T-helper 2 cell treated with Interferon-gamma antibody and Interleukin-4, amounts not matched to agents 100 ng/mL and 5 ng/mL, for 36 hours (primary cell): ENCODE measurements around the gene PAIP1. TPM values are rescaled to one million over a fixed set of nuclear protein-coding genes. Genes with fewer than 3 reads are reported as not detected.
"Not testable (repeated sequence)": the region's sequence is repeated elsewhere in the genome, so short reads cannot be mapped to it uniquely, and the experiment has no call there.

Experiments
- intact Hi-C: fragments of 100-400 bp; cut with micrococcal nuclease; formaldehyde crosslinking; loops from one replicate; pipeline ENCODE4 v1.15.1; 2023
- total RNA-seq: library from RNA; stranded (reverse); gene quantifications from 2 replicates; pipeline ENCODE4 v1.2.3, GENCODE V29; 2022

The PAIP1 gene
- total RNA-seq, 1 donor from 2014 or later: 41.3 TPM

GRCh38 chr5:43571237-43571636 lies 14.4 kb upstream of the PAIP1 start:
- intact Hi-C loops: no loop called here

- intact Hi-C loops: no loop called here
Measured at GRCh38 chr5:43570450-43571158, 13.7 kb upstream of the PAIP1 start.

DNA sequence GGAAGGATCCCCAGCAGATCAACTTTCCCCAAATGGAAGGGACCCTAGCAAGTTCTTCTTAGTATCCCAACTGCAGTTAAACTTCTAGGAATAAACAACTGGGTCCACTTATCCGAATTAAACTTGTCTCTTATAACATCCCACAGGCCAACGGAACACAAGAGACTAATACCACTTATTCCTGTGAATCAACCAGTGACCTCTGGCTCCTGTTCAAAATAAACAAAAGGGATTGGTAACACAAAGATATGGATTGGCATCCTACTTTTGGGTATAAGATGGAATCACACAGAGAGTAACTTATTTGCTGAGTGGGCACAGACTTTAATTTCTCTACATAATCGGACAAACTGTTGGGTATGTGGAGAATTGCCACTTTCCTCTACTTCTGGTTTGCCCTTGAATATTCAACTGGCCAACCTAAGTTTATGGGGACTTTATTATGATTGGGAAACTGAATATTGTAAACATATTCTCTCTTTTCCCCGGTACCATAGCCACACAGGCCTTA lies 12.4 kb upstream of the PAIP1 start:
- intact Hi-C loops: no loop called here

- intact Hi-C loops: no loop called here
Measured at GRCh38 chr5:43567967-43568366, 11.1 kb upstream of the PAIP1 start.

DNA sequence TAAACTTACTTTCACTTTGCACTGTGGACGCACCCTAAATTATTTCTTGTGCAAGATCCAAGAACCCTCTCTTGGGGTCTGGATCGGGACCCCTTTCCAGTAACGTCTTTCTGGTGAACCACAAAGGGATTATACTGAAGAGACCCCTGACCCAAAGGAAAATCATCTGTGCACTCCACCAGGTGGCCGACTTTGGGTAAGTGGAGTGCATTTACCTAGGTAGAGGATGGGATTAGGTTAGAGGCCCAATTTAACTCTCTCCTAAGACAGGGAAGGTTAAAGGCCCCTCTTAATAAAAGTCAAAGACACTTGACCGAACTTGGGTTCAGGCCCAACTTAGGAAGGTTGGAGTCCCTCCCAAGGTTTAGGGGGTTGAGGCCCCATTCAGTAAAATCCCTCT lies 8.2 kb upstream of the PAIP1 start:
- intact Hi-C loops: no loop called here

GRCh38 chr5:43564289-43564850 lies 7.5 kb upstream of the PAIP1 start:
- intact Hi-C loops: no loop called here

DNA sequence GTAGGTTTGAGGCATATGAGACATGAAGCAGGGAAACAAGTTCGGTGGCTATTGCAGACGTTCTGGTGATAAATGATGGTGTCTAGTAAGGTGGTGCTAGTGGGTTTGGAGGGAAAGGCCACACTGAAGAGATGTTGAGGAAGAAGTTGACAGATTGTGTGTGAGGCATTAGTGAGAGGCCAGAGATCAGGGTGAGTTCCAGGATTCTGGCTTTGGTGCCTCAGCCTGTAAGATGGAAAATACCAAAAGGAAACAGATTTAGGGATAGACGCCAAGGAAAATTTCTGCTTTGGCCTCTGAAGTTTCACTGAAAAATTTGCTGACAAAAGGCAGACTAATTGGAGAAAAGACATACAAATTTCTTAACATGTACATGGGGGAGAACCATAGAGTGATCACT lies 6.4 kb upstream of the PAIP1 start:
- intact Hi-C loops: no loop called here

- intact Hi-C loops: no loop called here
Measured at GRCh38 chr5:43561356-43561755, 4.5 kb upstream of the PAIP1 start.

DNA sequence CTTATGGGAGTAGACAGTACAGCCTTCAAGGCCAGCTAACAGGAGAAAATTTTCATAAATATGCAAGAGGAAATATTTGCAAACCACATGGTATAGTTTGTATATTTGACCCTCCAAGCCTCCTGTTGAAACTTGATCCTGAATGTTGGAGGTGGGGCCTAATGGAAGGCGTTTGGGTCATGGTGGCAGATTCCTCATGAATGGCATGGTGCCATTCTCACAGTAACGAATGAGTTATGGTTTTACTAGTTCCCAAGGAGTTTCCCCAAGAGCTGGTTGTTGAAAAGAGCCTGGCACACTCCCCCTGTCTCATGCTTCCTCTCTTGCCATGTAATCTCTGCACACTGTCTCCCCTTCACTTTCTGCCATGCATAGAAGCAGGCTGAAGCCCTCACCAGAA lies 3.3 kb upstream of the PAIP1 start:
- intact Hi-C loops: no loop called here

- intact Hi-C loops: loop anchor here (1.0 to 5.0 kb wide), 11 partner anchors 24 to 1251 kb away; partner anchors contain the start of genes C5orf34, HMGCS1, MRPS30 and NIM1K
Measured at GRCh38 chr5:43556607-43556856, 345 bp downstream of the PAIP1 start.

DNA sequence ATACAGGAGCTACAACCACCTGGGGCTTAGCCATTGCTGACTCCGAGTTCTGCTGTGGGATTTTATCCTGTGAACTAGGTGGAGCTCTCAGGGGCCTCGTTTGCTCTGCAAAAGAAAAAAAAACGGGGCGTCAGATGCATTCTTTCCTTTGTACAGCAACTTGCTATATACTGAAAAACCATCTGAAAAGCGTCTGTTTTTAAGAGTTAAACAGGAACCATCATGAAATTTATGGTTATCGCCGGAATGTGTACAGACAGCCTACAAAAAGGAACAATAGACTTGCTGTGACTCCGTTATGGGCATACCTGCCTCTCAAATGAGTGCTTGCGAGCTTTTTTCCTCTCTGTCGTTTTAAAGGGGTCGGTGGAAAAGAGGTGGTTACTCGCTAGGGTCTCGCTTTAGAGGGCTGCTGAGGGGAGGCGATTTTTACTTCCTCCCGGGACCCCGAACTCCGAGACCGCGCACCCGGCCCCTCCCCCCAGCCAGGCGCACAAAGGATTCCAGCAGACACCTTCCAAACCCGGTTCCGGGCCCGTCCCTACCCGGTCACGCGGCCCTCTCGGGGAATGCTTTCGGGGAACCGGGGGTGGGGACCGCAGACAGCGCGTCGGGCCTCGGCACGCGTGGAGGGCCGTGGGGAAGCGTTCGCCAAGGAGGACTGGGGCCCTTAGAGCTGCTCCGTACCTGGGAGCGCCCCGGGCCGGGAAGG lies 826 bp downstream of the PAIP1 start:
- intact Hi-C loops: loop anchor here (1.0 to 5.0 kb wide), 11 partner anchors 23 to 1251 kb away; partner anchors contain the start of genes C5orf34, HMGCS1, MRPS30 and NIM1K

DNA sequence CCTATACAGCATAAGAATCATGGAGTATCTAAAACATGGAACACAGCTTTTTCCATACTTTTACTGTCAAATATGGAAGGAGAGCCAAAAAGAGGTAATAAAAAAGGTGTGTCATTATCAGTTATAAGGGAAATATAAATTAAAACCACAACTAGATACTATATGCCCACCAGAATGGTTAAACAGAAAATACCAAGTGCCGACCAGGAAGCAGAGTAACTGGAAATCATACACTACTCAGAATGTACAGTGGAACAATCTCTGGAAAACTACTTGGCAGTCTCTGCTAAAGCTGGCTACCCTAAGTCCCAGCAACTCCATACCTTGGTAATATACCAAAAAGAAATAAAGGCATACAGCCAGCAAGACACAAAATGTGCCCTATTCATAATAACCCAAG lies 2.4 kb downstream of the PAIP1 start:
- intact Hi-C loops: no loop called here

DNA sequence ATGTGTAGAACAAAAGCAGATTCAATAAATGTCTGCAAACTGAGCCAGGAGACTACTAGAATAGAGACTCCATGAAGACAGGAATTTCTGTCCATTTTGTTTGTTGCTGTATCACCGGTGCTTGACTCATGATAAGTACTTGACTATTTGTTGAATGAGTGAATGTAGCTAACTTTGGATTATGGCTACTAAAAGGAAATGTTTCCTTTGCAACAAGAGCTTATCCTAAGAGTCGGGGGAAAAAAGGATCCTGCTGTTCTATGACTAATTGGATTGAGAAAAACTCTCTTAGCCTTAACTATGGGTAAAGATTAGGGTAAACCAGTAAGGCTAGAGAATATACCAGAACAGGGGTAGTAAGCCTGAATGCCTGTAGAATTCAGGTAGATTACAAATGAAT lies 3.5 kb downstream of the PAIP1 start:
- intact Hi-C loops: no loop called here

DNA sequence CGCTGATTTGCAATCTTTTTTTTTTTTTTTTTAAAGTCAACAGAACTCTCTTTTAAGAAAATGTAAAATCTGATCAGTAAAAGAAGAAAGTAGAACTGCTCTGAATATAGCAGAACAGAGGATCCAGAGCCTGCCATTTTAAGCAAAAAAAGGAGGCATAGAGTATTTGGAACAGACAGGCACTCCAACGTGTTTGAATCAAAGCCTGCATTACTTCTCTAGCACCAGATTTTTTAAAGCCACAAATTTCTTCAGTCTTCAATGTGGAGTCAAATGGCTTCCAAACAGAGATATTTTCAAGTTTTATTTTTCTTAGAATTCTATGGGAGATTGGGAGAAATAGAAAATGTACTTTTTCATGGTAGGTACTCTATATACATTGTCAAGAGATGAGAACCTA lies 5.1 kb downstream of the PAIP1 start:
- intact Hi-C loops: no loop called here

- intact Hi-C loops: not testable (repeated sequence)
Measured at GRCh38 chr5:43549272-43549671, 7.6 kb downstream of the PAIP1 start.

DNA sequence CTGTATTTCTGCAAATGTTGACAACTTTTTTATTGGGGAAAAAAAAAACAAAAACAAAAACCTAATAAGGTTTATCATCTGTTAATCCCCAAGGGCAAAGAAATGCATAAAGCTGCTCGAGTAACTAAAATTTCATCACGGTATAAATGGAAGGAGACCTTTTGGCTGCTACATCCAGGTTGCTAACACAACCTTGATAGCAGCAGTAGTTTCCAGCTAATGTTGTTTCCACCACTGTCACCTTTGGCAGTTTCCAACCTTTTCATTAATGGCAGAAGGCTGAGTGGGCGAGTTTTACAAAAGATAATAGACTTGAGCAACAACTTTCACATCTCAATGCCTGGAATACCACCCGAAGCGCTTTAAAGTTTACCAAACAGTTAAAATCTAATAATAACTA lies 8.5 kb downstream of the PAIP1 start:
- intact Hi-C loops: no loop called here

DNA sequence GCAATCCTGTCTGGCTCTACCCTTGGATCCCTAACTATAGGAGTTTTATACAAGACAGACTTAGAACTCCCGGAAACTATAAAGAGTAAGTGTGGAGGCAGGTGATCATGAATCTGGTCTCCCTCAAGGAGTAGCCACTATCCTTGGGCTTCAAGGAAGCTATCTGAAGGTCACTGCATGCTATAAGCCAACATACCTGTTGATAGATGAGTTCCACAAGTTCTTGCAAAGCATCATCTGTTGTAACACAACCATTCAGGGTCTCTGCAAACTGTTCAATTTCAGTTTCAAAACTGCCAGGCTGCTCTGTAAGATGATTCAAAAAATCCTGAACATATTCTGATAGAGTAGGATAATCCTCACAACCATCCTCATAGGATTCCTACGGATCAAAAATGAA lies 9.3 kb downstream of the PAIP1 start:
- intact Hi-C loops: no loop called here

- intact Hi-C loops: no loop called here
Measured at GRCh38 chr5:43543434-43543833, 13.4 kb downstream of the PAIP1 start.

GRCh38 chr5:43540746-43541145 lies 16.1 kb downstream of the PAIP1 start:
- intact Hi-C loops: no loop called here

DNA sequence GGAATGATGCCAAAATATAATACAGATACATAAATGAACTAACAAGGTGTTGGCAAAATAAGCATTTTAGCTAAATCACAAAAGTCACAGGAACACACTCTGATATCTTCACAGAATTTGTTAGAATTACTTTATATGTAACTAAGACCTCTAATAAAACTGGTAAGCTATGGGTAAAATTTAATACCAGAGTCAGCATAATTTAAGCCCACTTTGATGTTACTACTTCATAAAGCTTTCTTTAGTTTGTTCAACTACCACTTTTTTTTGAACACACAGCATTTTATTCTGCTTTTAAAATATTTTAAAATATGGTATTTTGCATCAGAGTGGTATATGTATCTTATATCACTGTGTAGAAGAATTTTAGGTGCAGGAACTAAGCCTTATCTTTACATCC lies 19.9 kb downstream of the PAIP1 start:
- intact Hi-C loops: no loop called here

- intact Hi-C loops: loop anchor here (2.0 kb wide), 1 partner anchor 23 kb away; the partner anchor contains the start of gene PAIP1
Measured at GRCh38 chr5:43533646-43534045, 23.2 kb downstream of the PAIP1 start.

GRCh38 chr5:43530648-43531047 lies 26.2 kb downstream of the PAIP1 start:
- intact Hi-C loops: no loop called here

- intact Hi-C loops: no loop called here
Measured at GRCh38 chr5:43523662-43524072, 33.2 kb downstream of the PAIP1 start.
